ENCODE data around the gene DHX32. TPM values are rescaled to one million over a fixed set of nuclear protein-coding genes. Genes with fewer than 3 reads are reported as not detected.

Gene DHX32
- total RNA-seq, 1 experiment from 2014 or later = 12.0 TPM

DNA sequence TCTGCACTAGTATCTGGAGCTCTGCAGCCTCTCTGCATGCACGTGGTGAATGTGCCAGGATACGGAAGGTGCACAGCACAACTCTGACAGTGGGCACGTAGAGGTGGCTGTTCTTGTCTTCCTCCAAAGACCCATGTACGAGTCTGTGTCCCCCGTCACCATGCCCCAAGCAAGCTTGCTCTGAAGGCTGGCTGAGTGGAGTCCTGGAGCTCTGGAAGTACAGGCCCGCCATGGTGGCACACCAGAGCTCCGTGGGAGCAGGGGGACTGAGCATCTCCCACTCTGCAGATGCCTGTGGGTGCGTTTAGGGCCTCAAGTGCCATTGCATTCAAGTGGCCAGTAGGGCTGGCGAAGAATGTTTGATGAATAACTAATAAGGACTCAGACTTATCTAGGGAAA lies 40.7 kb downstream of the DHX32 start:
- no peaks in the 10 kb centered on the region for H3K4me1 Mint-ChIP-seq
- H3K36me3 Mint-ChIP-seq (ENCODE audit: insufficient read depth in 1 of 3, low read depth in 3 of 3) = peaks cover 14 to 56% (median 46%) of the 10 kb centered on the region in 3 experiments; a peak in 5 of 7 replicates
- Histone ChIP-seq H3K23ac (ENCODE audit: insufficient read length, low read depth, low read length) (no peak overlapping the region), H2BK15ac (ENCODE audit: low read depth, low read length) (no peak overlapping the region), H2BK120ac (ENCODE audit: low read depth, low read length, poor library complexity, severe bottlenecking) (no peak overlapping the region), H3K4ac (ENCODE audit: low read depth, low read length) (no peak overlapping the region), H4K5ac (ENCODE audit: insufficient read length, low read depth, low read length) (no peak overlapping the region), H3K18ac (ENCODE audit: insufficient read length, low read depth, low read length) (no peak overlapping the region), H3K23me2 (ENCODE audit: insufficient read length, low read depth, low read length, poor library complexity, severe bottlenecking) (no peaks in the 10 kb centered on the region), H3K14ac (ENCODE audit: insufficient read depth, low read length) (no peak overlapping the region), H3T11ph (ENCODE audit: low read length) (no peak overlapping the region), H3K4me1 (ENCODE audit: insufficient read depth, low read length) (no peaks in the 10 kb centered on the region), H3K4me2 (ENCODE audit: insufficient read depth, insufficient read length, low read length) (no peak overlapping the region), H2BK20ac (ENCODE audit: low read depth, low read length, poor library complexity, severe bottlenecking) (no peak overlapping the region), H3K9ac (ENCODE audit: extremely low read depth, insufficient read length, low read length) (no peak overlapping the region), H3K9me3 (ENCODE audit: control insufficient read depth, low read depth, low read length) (no peaks in the 10 kb centered on the region), H3K56ac (ENCODE audit: insufficient read length, low read depth, low read length) (no peak overlapping the region), H3K27me3 (ENCODE audit: insufficient read depth, low read length) (no peaks in the 10 kb centered on the region), H4K91ac (ENCODE audit: insufficient read length, low read depth, low read length) (no peak overlapping the region), H4K20me1 (ENCODE audit: control insufficient read depth, insufficient read depth, insufficient read length) (no peaks in the 10 kb centered on the region), H3K79me2 (ENCODE audit: insufficient read depth, low read length) (no peaks in the 10 kb centered on the region), H3K27ac (ENCODE audit: insufficient read length, low read depth, low read length) (no peak overlapping the region), H2BK12ac (ENCODE audit: insufficient read length, low read depth, low read length) (no peak overlapping the region), H4K8ac (replicated peaks; ENCODE audit: insufficient read length, low read depth, low read length) (no peak overlapping the region), H2AK5ac (ENCODE audit: insufficient read length, low read length) (no peak overlapping the region), H2BK5ac (ENCODE audit: insufficient read length, low read length) (no peak overlapping the region), H3K79me1 (ENCODE audit: insufficient read depth, low read depth, low read length, poor library complexity, severe bottlenecking) (no peaks in the 10 kb centered on the region), H2AFZ (ENCODE audit: low read length) (no peak overlapping the region)
- H3K4me3 Mint-ChIP-seq = no peak overlapping the region
- H3K27me3 Mint-ChIP-seq (ENCODE audit: low read depth) = no peaks in the 10 kb centered on the region
- DNase-seq = no peak
- WGBS (ENCODE audit: extremely low coverage, insufficient read length, low lambda C conversion rate) = no CpG with 5 or more reads among the region's 9 CpGs
- TF ChIP-seq, protein P1, sequence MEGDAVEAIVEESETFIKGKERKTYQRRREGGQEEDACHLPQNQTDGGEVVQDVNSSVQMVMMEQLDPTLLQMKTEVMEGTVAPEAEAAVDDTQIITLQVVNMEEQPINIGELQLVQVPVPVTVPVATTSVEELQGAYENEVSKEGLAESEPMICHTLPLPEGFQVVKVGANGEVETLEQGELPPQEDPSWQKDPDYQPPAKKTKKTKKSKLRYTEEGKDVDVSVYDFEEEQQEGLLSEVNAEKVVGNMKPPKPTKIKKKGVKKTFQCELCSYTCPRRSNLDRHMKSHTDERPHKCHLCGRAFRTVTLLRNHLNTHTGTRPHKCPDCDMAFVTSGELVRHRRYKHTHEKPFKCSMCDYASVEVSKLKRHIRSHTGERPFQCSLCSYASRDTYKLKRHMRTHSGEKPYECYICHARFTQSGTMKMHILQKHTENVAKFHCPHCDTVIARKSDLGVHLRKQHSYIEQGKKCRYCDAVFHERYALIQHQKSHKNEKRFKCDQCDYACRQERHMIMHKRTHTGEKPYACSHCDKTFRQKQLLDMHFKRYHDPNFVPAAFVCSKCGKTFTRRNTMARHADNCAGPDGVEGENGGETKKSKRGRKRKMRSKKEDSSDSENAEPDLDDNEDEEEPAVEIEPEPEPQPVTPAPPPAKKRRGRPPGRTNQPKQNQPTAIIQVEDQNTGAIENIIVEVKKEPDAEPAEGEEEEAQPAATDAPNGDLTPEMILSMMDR (conservative IDR thresholded peaks at IDR 0.05) = no peak
- no peak overlapping the region; a peak in 1 of 7 replicates for H3K27ac Mint-ChIP-seq
- no peaks in the 10 kb centered on the region for H3K9me3 Mint-ChIP-seq
